Stimulated activated CD4-positive, alpha-beta T cell treated with anti-CD3 and anti-CD28 coated beads, Interleukin-15, amount 100 ng/mL, for 1 hour (primary cell): Measurements from ENCODE around the gene PSPN.
"Not testable (repeated sequence)": the region's sequence is repeated elsewhere in the genome, so short reads cannot be mapped to it uniquely, and the experiment has no call there.

Experiments used
- DNase-seq, 2 donors: peaks; one replicate each; pipeline ENCODE4 v3.0.0-alpha.2; 2020; ENCODE audit warnings: low read depth in 1 of 2, low spot score in 1 of 2

Gene PSPN

DNA sequence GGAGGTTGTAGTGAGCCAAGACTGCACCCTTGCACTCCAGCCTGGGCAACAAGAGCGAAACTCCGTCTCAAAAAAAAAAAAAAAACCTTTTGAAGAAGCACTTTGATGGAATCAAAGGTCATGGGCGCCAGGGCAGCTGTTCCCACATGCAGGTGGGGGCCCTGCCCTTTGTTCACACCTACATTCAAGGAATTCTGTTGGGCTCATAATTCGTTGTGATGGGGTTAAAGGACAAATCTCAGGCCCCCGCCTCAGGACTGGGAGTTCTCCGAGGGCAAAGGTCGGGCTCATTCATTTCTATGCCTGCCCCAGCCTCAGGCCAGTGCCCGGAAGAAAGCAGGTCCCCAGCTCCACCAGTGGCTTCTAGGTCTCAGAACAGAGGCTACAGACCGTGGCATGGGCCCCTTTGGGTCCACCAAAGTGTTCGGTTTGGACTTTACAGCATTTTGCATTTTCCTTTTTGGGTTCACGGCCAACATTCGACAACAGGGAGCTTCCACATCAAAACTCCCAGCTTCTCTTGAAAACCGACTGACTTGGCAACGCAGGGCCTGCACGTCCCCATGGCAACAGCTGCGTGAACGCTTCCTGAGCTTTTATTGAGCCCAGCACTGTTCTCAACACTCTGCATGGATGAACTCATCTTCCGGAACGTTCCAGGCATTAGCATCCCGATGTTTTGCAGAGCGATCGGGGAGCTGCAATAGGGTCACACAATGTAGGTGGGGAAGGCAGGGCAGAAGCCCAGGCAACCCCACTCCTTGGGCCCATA, 27.3 kb upstream of the PSPN start:
- DNase-seq: no peak

DNA sequence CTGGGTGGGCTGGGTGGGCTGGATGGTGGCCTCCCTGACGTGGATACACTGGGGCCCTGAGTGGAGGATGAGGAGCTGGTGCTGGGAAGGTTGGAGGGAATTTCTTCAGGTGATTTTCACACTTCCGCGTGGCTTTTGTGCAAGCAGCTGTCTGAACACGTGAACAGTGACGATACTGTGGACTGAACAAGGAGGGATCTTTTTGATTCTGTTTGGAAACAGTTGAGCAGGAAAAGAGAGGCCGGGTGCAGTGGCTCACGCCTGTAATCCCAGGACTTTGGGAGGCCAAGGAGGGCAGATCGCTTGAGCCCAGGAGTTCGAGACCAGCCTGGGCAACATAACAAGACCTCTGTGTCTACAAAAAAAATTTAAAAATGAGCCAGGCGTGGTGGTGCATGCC, 26.3 kb upstream of the PSPN start:
- no peak for DNase-seq

DNA sequence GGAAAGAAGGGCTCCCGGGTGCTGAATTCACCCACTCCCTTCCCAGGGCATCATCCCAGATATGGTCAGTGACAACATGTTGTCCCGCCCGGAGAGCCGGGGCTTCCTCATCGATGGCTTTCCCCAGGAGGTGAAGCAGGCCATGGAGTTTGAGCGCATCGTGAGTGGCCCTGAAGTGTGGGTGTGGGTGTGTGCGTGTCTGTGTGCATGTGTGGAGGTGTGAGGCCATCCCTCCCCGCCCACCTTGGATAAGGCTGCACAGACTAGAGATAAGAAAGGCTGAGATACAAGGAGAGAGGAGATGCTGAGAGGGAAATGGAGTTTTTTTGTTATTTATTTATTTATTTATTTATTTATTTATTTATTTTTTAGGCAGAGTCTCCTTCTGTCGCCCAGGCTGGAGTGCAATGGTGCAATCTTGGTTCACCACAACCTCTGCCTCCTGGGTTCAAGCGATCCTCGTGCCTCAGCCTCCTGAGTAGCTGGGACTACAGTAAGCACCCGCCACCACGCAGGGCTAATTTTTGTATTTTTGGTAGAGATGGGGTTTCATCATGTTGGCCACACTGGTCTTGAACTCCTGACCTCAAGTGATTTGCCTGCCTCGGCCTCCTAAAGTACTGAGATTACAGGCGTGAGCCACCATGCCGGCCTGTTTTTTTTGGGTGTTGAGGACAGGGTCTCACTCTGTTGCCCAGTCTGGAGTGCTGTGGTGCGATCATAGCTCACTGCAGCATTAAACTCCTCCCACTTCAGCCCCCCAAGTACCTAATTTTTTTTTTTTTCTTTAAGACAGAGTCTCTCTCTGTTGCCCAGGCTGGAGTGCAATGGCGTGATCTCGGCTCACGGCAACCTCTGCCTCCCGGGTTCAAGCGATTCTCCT, 24.6 kb upstream of the PSPN start:
- not testable (repeated sequence) for DNase-seq

DNA sequence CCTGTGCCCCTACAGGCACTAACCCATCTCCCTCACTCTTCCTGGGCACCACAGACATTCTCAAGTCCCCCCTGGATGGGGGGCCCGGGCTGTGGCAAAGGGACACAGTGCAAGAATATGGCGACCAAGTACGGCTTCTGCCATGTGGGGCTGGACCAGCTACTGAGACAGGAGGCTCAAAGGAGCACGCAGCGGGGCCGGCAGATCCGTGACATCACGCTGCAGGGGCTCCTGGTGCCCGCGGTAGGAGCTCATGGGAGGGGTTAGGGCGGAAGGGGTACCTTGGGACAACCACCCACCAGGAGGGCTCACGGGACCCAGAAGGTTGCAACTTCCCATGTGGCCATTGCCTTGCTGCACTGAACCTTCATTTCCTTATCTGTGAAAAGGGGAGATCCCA, 20.6 kb upstream of the PSPN start:
- no peak for DNase-seq

DNA sequence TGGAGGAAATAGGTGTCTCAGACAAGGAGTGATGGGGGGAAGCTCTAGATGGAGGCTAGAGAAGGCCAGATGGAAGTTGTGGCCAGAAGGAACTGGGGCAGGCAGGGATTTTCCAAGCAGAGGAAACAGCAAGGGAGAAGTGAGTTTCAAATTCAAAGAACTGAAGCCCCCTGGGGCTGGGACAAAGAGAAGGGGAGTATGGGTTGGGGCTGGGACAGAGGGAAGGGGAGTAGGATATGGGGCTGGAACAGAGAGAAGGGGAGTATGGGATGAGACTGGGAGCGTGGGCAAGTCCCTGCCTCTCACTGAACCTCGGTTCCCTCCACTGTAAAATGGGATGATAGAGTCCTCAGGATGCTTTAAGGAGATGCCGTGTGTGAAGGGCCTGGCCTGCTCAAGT, 19.1 kb upstream of the PSPN start:
- no peak for DNase-seq

DNA sequence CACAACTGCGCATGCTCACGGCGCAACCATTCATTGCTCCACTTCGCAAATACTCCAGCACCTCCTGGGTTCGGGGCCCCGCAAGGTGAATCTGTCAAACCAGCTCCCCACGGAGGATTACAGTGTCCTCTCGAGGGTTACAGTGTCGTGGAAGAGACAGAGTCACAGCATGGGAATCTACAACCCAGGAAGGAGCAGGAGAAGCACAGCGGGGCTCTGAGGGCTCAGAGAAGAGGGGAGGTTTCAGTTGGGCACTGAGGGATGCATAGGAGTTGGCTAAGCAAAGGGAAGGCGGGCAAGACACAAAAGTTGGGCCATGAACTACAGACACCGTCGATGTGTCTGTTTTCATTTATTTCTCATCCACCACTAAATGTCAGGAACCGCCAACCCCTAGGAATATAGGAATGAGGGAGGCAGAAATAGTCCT, 18.3 kb upstream of the PSPN start:
- peak; percentile 44 to 61 for DNase-seq

DNA sequence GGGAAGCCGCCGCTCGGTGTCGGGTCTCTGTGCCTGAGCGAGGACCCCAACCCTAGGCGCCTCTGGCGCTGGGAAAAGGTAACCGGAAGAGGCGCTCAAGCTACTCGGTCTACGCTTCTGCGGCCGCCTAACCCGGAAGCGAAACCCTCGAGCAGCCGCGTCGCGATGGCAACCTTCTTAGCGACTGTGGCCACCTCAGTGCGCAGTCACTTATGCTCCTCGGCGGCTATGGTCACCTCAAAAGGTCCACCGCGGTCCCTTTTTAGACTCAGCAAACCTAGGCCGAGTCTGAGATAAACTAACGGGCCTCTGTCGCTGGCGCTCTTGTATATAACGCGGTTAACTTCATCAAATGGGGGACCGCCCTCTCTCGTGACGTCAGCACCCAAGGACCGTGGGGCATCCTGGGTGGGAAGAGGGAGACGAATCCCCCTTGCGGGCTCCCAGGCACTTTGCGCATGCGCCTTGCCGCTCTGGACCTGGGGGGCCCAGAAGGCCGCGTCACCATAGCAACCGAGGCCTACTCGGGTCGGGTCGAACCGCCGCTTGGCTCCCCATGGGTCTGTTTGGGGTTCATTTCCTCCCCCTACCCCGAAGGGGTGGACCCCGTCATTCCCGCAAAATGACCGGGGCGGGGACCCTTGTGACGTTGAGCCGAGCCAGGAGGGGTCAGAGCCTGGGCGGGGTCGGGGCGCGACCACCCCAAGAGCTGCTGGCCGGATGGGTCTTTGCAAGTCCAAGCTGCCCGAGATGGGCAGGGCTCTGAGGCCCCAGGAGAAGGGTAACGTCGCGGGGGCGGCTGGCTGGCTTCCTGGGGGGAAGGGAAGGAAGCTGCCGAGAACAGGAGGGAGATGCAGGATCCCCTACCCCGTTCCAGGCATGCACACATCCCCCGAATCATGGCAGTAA, 17.6 kb upstream of the PSPN start, which contains the start of gene GTF2F1:
Gene GTF2F1 (minus strand): TSS at position 91 of the 909 bp plus-strand sequence. CDS start 169 bp downstream, outside the sequence.
- peak; percentile 79 to 87 for DNase-seq

DNA sequence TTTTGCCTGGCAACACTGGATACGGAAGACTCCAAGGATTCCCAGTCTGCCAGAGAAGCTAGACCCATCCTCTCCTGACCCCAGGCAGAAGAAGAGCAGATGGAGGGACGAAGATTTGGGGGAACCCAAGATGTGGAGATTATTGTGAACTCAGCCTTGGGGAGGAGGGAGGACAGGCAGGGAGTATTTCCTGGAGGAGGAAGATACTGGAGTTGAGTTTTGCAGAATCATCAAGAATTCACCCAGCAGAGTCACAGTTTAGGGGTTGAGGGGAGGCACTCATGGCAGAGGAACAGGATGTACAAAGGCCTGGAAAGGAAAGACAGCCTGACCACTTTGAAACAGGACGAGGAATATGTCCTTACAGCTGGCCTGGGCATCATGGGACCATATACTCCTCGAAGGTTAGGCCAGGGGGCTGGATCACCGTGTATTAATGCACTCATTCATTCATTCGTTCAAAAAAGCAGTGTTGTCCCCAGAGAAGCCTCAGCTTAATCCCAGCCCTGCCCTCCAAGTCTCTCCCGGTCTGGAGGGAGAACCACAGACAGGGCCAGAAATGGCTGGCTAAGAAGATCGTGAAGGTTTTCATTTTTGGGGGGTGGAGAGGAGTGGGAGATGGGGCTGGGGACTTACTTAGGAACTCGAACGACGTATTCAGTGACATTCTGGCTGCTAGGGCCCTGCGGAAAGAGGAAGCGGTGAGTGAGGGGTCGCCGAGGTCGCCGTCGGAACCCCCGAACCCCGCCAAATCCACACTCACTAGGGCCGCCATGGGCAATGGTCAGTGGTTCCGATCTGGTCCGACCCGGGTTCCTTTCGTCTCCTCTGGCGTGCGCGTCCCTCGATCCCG, 16.7 kb upstream of the PSPN start:
- no peak for DNase-seq

DNA sequence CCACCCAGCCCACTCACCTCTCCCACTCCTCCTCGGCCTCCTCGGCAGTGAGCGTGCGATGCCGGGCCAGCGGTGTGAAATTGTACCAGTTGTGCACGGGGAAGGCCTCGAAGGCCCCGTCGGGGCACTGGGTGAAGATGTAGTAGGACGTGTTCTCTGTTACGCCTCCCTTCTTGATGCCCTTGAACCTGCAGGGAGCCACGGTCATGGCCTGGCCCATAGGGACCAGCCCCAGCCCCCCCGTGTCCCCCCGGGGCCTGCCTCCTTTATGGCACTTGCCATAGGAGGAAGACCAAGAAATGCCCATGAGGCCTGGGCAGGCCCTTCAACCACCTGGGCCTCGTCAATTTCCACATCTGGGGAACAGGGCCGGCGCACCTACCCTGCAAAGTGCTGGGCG, 11.6 kb upstream of the PSPN start:
- DNase-seq: no peak

DNA sequence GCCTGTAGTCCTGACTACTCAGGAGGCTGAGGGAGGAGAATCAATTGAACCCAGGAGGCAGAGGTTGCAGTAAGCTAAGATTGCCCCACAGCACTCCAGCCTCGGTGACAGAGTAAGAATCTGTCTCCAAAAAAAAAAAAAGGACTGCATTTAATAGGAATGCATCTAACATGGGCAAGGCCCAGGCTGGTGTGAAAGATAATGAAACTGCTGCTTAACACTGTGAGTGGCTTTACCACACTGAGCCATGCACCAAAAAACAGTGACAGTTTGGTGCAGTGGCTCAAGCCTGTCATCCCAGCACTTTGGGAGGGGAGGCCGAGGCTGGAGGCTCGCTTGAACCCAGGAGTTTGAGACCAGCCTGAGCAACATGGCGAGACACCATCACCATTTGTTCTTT, 8.6 kb upstream of the PSPN start:
- no peak for DNase-seq

DNA sequence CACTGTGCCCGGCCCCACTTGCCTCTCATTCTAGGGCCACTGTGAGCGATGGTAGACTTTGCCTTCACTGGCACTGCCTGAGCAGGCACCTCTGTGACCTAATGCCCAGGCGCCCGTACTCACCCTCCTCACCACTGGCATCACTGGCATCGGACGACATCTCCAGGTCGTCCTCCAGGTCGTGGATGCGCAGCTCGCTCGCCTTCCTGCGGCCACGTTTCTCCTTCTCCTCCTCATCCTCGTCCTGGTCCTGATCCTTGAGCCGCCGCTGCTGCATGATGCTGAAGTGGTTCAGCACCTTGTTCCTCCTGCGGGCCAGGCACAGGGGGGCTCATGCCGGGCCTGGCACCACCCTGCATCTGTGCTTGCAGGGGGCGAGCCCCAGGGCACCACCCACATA, 7.5 kb upstream of the PSPN start:
- DNase-seq: no peak

DNA sequence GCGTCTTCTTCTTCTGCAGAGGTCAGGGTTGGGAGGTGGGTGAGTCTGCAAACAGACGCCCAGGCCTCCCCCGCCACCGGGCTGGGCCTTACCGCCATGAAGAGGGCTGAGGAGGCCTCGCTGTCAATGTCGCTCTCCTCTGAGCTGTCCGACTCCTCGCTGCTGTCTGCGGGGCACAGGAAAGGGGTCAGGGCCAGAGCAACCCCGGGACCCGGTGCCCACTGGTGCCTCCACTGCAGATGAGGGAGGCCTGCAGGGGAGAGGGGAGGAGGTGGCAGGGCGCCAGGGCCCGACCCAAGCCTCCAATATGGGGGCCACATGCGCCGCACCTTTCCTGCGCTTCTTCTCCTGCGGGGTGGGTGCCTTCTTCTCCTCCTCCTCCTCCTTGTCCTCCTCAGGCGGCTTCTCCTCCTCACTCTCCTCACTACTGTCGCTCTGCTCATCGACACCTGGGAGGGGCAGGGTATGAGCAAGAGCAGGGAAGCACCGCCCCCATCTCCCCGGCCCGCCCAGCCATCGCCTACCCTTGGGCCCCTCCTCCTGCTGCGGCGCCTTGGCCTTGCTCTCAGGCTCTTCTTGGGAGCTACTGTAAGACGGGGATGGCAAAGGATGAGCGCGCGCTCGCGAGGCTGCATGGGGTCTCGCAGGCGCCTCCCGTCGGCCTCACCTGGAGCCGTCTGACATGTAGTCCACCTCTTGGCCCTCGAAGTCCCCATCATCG, 5.5 kb upstream of the PSPN start:
- no peak for DNase-seq

DNA sequence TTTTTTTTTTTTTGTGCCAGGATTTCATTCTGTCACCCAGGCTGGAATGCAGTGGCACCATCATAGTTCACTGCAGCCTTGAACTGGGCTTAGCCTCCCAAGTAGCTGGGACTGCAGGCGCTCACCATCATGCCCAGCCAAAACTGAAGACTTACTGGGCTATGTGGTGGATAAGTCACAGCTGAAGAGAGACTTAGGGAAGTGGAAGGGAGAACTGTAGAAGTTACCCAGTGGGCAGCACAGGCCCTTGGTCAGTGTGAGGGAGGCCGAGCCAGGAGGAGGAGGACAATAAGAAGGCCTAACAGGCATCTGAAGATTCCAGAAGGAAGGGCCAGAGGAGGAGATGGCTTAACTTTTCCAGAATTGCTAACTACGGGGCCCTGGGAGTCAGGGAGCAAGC, 4.0 kb upstream of the PSPN start:
- DNase-seq: no peak

DNA sequence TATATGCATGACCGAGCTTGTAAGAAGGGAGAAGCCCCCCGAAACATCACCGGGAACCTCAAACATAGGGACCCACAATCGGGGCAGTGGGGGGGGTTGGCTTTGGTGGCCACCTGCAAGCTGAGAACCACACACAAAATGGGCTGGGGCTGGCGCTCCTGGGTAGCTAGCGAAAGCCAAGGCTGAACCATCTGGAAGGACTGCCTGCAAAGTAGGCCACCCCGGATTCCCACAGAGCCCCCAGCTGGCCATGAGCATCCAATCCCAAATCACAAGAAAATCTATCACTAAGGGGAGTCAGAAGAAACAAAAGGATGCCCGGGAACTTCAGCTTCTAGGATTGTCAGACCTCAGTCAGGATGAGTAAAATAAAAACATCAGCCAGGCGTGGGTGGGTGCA, 2.8 kb upstream of the PSPN start:
- no peak for DNase-seq

DNA sequence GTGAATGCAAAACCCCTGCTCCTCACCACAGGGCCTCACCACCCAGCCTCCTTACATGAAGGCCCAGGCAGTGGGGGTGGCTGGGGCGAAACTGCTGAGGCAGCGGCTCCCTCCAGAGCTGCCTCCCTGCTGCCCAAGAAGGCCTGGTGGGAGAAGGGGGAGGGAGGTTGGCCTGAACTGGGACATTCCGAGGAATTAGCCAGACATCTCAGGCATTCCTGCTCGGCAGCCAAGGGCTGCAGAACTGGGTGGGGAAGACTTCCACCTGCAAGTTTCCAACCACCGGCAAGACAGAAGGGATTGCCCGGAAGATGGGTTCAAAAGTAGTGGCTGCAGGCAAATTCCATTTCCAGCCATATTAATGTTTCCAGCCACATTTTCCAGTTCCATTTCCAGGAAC, 2.3 kb upstream of the PSPN start:
- DNase-seq: no peak

DNA sequence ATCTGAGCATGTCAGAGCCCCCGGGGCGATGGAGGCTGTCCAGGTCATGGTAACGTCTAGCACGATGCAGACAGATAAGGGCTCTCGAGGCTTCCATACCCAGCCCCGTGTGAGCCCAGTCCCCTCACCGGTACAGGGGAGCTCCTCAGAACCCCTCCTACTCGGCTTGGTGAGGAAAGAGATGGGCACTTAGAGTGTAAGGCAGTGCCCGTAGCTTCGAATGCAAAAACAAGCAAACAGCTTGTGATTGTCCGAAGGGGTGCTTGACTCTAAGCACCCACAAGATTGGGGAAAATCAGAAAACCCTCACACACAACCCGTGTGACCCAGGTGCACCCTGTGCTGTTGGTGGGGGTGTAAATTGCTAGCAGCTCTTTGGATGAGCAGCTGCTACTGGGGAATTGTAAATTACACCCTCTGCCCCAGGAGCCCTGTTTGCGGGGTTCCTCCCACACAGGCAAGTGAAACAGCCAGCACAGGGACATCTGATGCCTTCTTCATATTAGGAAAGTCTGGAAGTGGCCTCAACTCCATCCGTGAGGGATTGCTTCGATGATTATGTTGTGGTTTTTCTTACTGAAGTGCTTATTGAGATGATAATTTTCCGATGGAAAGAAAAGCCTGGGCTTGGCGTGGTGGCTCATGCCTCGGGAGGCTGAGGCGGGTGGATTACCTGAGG, 918 bp upstream of the PSPN start:
- DNase-seq: no peak

DNA sequence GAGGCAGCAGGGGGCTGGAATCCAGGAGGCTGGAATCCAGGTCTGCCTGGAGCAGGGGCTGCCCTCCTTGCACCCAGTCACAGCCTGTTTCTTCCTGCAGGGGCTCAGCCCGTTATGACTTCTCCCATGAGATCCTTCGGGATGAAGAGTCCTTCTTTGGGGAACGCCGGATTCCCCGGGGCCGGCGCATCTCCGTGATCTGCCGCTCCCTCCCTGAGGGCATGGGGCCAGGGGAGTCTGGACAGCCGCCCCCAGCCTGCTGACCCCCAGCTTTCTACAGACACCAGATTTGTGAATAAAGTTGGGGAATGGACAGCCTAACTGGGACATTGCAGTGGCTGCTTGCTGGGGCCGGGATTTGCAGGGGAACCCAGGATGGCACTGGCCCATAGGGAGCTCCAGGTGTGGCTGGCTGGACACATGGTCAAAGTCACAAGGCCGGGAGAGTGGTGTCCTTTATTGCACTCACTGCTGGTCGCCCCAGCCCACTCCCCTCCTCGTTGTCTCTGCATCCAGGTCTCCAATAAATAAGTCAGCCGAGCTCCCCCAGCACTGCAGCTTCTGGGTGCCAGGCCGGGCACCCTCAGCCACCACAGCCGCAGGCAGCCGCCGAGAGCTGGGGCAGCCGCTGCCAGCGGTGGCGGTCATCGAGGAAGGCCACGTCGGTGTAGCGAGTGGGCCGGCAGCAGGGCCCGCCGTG, 872 bp downstream of the PSPN start:
- DNase-seq: no peak

DNA sequence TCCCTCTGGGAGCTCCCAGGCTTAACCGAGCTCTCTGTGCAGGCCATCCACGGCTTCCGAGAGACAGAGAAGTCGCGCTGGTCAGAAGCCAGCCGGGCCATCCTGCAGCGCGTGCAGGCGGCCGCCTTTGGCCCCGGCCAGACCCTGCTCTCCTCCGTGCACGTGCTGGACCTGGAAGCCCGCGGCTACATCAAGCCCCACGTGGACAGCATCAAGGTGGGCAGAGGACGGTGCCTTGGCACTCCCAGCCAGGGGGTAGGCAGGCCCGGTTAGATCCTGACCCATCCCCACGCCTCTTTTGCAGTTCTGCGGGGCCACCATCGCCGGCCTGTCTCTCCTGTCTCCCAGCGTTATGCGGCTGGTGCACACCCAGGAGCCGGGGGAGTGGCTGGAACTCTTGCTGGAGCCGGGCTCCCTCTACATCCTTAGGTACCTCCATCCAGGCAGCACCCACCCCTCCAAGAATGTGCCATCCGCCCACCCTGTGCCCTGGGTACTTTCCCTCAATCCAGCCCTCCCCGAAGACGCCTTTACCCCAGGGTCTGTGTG, 1.5 kb downstream of the PSPN start:
- DNase-seq: no peak
